GM10847 (cell line): ENCODE measurements around the gene PHF12.

Experiments
- POLR2A ChIP-seq: IDR thresholded peaks from 2 replicates; pipeline ENCODE4 v1.6.1; 2011; ENCODE audit not compliant: insufficient read length; ENCODE audit errors: extremely low read depth

The PHF12 gene

GRCh38 chr17:28983286-28984230 is 32.2 kb upstream of the PHF12 start:
- no peak for TF ChIP-seq POLR2A

GRCh38 chr17:28982131-28982793 is 30.9 kb upstream of the PHF12 start:
- no peak for TF ChIP-seq POLR2A

DNA sequence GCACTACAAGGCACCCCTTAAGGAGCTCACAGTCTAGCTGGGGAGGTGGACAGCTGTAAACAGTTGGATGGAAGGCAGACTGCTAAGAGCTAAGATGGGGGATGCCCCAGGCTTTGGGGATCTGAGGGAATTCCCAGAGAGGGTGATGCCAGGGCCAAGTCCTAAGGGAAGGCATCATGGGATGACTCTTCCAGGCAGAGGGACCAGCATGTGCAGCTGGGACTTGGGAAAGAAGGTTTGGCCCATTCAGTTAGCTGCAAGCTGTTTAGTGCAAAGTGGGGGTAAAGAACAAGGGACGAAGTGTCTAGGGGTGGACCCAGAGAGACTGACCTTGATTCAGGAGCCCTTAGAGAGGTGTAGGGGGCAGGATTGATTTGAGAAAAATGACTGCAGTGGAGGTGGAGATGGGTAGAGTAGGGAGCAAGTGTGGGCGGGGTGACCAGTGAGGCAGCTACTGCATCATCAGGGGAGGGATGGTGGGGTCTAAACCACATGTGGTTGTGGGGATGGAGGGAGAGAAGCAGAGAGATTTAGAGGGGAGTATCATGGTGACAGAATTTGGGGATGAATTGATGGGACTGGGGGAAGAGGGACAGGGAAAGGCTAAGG is 27.1 kb upstream of the PHF12 start:
- no peak for TF ChIP-seq POLR2A

DNA sequence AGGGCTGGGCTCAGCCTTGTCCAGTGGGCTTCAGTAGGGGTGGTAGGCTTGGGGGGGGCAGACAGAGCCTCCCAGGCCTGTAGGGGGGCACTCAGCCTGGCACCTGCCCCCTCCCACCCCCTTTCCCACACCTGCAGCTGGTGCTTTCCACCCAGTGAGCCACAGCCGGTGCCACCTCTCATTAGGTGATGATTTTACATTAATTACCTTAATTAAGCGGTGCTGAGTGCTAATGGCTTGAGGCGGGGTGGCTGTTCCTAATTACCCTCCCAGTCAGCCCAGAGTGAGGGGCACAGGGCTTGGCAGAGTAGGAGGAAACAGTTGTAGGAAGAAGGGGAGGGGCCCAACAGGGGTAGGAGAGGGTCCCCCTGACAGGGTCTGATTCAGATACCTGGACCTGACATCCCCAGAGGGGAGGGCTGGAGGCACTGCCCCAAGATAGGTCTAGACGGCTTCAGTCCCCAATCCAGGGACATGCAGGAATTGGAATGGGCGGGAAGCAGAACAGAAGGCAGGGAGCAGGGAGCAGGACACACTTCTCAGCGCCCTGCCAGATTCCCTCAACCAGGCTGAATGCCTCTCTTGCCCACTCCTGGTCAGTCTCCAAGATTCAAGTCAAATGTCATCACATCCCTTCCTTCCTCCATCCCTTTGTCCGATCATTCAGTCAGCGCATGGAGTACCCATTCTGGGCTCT is 26.5 kb upstream of the PHF12 start:
- no peak for TF ChIP-seq POLR2A

DNA sequence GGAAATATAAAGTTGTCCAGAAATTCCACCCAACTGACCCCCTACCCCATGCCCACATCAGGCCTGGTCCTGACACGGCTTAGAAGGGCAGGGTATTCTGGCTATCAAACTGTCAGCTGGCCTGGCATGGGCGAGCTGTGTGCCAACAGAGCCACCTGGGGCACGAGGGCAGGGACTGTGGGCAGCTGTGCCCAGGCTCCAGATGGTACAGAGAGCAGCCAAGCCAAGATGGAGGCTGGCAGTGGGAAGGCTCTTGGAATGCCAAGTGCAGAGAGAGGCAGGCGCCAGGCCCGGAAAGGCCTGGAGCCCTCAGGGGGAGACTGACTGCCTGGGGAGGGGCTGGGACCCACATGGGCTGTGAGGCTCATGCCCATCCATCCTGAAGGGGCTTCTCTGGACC is 24.3 kb upstream of the PHF12 start:
- no peak for TF ChIP-seq POLR2A

GRCh38 chr17:28975031-28975430 is 23.7 kb upstream of the PHF12 start:
- TF ChIP-seq POLR2A = no peak

DNA sequence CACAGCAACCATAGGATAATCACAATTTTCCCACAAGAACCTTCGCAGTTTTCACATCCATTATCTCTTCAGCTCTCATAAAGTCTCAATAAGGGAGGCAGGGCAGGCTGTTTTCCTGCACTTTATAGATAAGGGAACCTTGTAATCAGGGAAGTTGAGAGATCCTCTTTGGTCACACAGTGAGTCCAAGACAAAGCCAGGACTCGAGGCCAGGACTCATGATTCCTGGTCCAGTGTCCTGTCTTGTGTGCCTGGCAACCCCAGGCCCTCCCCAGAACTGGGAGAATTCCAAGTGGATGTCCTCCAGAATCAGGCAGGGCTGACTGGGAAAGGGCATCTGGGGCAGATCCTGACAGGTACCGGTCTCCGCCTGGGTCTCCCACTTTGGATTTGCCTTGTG is 23.1 kb upstream of the PHF12 start:
- TF ChIP-seq POLR2A = no peak

DNA sequence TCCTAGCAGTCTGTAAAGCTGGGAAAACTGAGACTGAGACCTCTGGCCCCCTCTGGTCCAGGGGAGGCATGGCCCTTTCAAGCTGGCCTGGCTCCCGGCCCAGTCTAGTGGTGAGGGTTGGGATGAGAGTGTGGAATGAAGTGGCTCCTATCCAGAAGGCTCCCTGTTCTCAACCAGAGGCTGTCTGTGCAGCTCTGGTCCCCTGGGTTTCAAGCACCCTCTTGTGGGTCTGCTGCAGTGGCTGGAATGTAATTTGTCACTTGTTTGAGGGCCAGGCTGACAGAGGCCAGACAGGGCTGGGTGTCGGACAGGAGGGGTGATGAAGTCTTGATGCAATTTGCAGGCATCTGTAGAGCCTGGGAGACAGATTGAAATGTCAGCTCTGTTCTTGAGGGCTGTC is 22.1 kb upstream of the PHF12 start:
- TF ChIP-seq POLR2A = no peak

GRCh38 chr17:28972437-28972836 is 21.1 kb upstream of the PHF12 start:
- TF ChIP-seq POLR2A = no peak

DNA sequence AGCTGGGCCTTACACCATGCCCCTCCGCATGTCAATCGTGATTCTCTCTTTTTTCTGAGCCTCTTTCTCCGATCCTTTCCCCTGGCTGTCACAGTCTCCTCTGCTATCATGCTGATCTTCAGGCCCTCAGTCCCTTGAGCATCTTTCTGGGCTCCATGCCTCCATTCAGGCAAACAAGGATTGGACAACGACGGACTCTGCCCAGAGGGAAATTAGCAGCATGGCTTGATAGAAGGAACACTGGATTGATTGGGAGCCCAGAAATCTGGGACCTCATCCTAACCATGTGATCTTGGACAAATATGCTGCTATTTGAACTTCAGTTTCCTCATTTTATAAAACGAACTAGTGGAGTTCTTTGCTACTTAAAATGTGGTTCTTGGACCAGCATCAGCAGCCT is 19.6 kb upstream of the PHF12 start:
- TF ChIP-seq POLR2A = no peak

DNA sequence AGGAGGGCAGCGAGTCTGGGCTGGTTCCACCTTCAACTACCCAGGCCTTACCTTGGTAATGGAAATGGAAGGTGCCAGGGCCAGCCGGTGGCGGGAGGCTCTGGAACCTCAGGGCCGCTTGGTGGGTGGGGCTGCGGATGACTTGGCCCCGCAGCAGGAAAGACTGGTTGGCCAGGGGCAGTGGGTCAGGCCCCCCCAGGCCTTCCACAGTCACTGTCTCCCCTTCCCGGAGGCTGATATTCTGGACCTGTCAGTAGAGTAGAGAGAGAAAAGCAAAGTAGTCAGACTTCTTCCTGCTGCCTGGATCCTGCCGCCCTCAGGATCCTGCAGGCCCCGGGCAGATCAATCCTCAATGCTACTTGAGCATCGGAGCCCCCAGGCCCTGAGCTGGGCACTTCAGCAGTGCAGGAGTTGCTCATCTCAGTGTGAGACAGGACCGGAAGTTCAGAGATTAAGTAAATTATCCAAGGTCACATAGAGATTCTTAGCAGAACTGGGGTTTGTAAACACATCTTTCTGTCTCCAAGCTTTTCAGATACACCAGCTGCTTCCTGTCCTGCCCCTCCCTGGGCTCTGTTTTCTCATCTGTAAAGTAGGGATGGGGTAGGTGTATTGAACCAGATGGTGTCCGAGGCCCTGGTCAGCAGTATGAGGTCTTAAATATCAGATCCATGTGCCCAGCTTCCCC is 18.5 kb upstream of the PHF12 start:
- no peak for TF ChIP-seq POLR2A

GRCh38 chr17:28968914-28969295 is 17.6 kb upstream of the PHF12 start:
- TF ChIP-seq POLR2A = no peak

- no peak for TF ChIP-seq POLR2A
Measured at GRCh38 chr17:28968231-28968913, 17.1 kb upstream of the PHF12 start.
